WI38 (cell line): ENCODE data around the gene PWWP2A.

Experiments used
- H3K4me3 ChIP-seq: 2 replicates; pipeline ENCODE4 v1.5.1; 2011; ENCODE audit warnings: low read depth, mild to moderate bottlenecking, control low read depth, low read length
- CTCF ChIP-seq: IDR thresholded peaks from 2 replicates; pipeline ENCODE4 v1.5.1; 2012; ENCODE audit warnings: low read depth, mild to moderate bottlenecking, control low read depth, low read length

PWWP2A gene

GRCh38 chr5:160119142-160119904 lies at the start of gene PWWP2A:
Gene PWWP2A, minus strand, starts transcription at chr5:160119450. Its CDS starts 62 bp downstream, at chr5:160119388.
- TF ChIP-seq CTCF, result no peak

GRCh38 chr5:160167624-160168165 lies 48.4 kb upstream of the PWWP2A start:
- H3K4me3 ChIP-seq, result no peak overlapping the region
- TF ChIP-seq CTCF, result no peak

More at GRCh38 chr5:160119142-160119904, at the start of gene PWWP2A:
- peak within 1 kb of the TSS; percentile 90 for H3K4me3 ChIP-seq

- TF ChIP-seq CTCF, result no peak
Measured at GRCh38 chr5:160166973-160167623, 47.8 kb upstream of the PWWP2A start.

GRCh38 chr5:160166069-160166972 lies 47.1 kb upstream of the PWWP2A start:
- TF ChIP-seq CTCF, result no peak
- no peak overlapping the region for H3K4me3 ChIP-seq

More at GRCh38 chr5:160166973-160167623, 47.8 kb upstream of the PWWP2A start:
- no peak overlapping the region for H3K4me3 ChIP-seq

- peak overlapping the region; percentile 52 for H3K4me3 ChIP-seq
- no peak for TF ChIP-seq CTCF
Measured at GRCh38 chr5:160165137-160166068, 46.2 kb upstream of the PWWP2A start.

GRCh38 chr5:160162910-160163309 lies 43.7 kb upstream of the PWWP2A start:
- TF ChIP-seq CTCF, result no peak
- H3K4me3 ChIP-seq, result no peak overlapping the region
